ENCODE measurements around the gene SERP1.
A peak's percentile ranks its signal among the peaks of the same experiment; 100 is the strongest.

SERP1 gene

DNA sequence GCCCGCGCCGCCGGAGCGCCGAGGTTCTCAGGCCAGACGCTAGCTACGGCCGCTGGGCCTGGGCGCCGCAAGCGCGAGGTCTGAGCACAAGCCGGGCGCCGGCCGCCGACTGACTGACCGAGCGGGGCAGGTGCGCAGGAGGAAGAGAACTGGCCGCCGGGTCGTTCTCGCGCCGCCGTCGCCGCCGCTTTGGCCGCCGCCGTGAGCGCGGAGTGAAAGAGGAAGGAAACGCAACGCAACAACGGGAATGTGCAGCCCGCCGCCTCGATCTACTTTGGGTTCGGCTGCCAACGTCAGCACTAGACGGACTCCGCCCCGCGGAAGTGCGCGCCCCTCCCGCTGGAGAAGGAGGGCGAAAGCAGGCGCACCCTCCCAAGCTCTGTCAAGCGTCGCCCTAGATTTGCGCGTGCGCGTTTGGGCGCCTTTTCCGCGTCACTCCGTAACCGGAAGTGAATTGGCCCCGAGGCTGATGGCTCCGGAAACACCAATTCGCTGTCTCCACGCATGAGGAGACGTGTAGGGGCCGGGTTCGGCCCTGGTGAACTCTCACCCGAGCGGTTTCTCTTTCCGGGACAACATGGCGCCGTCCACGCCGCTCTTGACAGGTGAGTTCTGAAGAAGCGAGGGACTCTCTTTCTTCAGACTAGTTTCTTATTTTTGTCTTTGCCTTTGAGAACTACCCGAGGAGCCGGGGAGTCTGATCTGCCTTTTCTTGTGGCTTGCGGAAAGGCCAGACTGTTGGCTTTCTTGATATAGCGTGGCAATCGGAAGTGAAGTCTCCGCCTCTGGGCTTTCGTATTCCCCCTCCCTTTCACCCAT, at the start of gene SERP1, which contains the start of gene EIF2A:
SERP1 (minus strand) TSS at position 271 of the 819 bp plus-strand sequence. CDS start 361 bp downstream, outside the sequence.
EIF2A (plus strand) TSS at position 562 of the 819 bp plus-strand sequence; CDS start at position 578, 16 bp downstream.
- DNase-seq: peak; percentile 100

DNA sequence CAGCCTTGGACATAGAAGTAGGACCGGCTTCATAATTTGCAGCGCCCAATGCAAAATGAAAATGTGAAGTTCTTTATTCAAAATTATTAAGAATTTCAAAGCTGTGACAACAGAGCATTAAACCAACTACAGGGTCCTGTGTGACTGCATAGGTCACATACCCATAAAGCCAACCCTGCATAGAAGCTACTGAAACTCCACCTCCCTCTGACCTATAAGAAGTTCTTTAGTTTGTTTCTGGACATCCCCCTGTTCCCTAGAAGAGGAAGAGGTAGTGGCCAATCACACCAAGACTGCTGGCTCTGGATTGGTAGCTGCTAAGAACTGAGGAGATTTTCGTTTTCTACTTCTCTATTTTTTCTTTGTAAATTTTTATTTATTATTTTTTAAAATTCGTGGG, 47.9 kb upstream of the SERP1 start:
- no peak for DNase-seq

DNA sequence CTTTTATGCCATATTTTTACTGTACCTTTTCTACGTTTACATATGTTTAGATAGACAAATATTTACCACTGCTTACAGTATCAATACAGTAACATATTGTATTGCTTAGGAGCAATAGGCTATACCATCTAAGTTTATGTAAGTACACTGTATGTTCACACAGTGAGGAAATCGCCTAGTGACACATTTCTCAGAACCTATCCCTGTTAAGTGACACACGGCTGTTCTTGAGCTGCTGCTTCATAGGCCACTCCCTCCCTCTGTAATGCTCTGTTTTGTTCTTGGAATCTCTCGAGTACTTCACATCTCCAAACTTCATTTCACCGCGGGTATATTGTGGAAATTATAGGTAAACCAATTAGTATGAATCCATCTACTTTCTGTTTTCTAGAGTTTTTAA, 43.5 kb upstream of the SERP1 start:
- DNase-seq: no peak

DNA sequence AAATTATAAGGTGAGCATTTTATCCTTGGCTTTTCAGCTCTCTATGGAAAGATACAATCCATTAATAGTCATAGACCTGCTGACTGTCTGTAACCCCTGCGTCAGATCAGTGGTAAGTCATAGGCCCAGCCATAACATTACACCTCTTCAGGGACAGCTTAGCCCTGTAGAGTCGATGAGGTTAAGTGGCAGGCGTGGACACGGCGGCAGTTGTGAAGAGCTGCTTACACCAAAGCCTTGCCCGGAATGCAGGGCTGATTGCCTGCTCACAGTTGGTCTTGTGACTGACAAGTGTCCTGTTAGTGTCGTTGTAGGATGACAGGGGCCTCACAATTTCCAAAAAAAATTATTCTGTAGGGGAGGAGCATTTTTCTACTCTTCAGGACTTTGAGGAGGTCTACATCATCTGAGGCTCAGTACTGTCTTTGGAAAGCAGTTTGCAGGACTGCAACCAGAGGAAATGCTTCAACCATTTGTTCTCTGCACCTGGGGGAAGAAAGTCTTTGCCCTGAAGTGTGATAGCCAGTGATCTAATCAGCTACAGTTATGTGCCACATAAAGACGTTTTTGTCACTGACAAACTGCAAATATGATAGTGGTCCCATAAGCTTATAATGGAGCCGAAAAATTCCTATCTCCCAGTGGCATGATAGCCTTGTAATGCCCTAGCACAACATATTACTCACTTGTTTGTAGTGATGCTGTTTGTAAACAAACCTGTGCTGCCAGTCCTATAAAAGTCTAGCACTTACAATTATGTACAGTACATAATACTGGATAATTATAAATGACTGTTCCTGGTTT, 41.9 kb upstream of the SERP1 start:
- DNase-seq: no peak

DNA sequence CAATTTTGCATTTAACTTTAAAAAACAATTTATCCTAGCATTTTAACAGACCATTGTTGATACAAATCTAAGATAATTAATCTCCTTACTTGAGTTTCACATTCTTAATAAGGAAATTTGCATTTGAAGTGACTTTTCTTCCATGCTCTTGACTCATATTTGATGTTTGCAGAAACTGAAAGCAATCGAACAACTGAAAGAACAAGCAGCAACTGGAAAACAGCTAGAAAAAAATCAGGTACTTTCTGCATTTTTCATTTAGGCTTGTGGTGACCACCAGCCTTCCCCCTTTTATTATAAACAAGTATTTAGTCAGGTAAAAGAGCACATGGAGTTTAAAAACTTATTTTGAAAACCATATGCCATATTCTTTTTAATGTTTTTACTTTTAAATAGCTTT, 36.7 kb upstream of the SERP1 start:
- DNase-seq: no peak

DNA sequence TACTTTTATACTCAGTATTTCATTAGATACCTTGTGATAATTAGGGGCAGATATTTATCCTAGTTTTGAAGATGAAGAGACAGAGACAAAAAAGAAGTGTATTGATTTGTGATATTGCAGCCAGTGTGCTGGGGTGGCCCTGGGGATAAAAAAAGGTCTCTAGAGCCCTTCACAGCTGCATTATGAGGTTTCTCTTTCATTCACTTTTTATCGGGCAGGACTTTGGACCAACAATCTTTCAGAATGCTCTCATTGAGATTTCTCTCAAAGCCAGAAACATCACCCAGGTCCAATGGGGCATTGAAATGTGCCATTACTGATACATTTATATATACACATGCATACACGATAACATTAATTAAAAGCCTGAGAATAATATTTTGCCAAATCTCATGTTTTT, 36.3 kb upstream of the SERP1 start:
- no peak for DNase-seq

DNA sequence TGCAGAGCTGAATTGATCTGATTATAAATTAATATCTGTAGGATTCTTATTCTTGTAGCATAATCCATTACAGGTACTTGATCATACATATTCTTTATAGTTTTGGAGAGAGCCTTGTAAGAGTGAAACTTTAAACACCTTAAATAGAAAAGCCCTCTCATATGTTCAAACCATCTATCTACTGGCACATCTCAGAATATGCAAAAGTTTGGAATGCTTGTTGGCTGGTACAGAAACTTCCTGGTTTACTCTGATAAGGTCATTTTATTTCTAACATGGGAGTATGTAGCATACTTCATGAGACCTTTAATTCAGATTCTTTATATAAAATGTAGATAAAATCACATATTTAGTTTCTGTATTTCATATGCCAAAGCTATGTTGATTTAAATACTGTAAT, 34.9 kb upstream of the SERP1 start:
- DNase-seq: no peak

DNA sequence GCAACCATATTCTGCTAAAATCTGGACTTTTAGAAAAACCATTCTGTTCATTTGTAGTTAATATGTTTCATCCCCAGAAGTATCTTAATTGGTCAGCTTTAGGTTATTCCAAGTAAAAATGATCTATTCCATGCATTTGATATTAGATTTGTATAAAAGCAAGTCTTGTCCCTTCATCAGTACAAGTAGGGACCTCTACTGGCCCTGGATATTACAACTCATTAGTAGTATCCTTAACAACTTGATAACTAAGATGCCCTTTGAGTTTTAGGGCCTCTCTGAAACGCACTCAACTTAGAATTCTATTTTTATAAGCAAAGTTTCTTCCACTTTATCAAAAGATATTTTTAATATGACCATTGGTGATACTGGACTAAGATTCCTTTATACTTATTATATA, 31.6 kb upstream of the SERP1 start:
- DNase-seq: no peak

DNA sequence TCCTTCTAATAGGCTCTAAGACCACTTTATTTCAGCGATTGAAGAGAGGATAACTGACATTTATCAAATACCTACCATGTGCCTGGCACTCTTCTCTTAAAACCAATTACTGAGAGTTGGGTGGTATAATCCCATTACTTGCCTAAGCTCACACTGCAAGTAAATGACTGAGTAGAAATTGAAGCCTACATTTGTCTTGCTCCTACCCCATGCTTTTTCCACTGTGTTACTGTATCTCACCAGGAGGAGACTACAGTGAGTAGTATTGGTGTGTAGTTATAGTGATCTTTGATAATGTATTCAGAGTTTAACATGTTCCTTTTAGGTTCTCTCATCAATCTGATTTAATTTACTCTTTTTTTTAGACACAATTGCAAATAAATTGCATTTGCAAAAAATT, 21.0 kb upstream of the SERP1 start:
- DNase-seq: no peak

DNA sequence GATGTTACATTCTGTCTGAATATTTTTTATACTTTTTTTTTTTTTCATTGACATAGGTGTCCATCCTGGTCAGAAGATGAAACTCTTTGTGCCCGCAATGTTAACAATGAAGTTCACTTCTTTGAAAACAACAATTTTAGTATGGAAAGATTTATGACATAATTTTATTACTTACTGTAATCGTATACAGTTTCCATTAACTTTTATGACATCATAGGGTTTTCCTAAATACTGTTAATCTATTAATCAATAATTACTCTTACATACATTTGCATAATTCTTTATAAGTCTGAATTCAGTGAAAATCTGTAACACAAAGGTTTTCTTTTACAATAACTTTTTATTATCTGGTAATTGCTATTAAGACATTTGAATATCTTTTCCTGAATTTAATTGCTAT, 17.9 kb upstream of the SERP1 start:
- no peak for DNase-seq

DNA sequence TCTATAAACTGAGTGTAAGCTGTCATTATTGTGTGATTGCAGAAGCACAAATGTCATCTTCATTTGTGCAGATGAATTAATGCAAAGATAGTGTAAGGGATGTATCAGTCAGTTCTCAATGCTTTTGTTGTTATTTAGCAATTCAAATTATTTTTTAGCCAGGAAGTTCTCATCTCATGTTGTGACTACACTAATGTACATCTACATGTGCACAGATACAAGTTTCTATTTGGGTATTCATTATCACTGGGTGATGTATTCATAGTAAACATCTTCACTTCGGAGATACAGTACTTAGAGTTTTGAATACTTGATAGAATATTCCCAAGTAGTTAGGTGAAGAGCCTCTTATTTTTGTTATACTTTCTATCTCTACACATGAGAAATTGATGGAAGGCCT, 11.4 kb upstream of the SERP1 start:
- DNase-seq: no peak

DNA sequence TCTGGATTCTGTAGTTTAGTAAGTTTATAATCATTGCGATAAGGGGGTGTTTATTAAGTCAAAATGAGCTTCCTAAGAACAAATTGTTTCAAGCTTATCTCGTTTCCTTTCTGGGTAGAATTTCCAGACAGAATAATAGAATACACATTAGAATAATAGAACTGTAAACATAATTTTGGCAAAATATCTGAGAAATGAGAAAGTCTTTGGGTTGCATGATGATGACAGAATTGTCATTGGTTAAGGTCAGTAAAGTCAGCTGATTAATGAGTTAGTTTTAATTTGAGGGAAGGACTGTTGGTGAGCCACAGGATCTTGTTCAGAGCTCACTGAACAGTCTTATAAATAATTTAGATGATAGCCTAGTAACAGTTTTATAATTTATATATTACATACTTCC, 10.5 kb upstream of the SERP1 start:
- DNase-seq: no peak

DNA sequence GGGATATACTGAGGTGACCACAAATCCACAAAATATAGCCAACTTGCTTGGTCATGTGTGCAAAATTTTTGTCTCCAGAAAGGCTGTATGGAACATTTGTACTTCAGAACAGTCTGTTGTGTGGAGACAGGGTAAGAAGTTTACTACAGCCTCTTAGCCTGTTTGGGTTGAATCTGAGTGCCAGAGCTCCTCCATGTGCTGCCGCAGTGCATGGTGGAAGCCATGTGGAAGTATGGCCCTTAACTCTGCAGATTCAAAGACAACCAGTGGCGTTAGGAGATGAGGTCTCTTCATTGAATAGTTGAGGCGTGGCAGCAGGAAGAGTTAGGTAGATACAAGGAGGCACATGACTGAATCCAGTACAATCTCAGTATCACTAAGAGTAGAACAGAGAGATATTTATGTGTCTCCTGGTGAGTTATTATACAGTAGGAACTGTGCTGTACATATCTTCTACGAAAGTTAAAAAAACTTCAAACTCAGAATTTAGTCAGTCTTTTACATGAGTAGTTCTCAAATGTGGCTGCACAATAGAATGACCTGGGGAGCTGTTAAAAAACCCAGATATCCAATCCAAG, 9.7 kb upstream of the SERP1 start:
- no peak for DNase-seq

DNA sequence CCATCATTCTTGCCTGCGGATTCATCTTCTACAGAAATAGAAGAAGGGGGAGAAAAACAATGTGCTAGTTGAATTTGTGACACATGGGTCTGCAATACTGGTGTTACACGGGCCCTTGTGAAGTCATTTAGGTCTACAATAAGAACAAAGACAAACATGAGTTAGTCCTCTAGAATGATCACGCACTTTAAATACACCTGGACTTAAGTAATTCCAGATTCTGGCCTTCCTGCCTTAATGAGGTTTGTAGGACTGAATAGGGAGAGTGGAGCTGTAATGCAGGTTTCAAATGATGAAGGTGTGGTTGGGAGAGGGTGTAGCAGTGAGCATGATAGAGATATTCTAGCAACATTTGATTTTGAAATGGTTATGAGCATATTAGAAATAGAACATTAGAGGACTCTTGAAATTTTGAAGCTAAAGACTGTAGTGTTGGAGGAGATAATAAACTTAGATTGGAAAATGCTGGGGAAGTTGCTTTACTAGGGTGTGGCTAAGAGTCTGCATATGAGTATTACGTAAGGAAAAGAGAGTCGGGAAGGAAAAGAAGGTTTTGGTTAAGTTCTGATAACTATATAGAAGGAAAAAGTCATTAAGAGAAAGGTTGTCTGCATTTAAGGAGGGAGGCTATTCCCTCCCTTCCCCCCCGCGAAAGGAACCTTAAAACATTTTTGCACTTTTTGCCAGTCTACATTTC, 897 bp upstream of the SERP1 start:
- no peak for DNase-seq

DNA sequence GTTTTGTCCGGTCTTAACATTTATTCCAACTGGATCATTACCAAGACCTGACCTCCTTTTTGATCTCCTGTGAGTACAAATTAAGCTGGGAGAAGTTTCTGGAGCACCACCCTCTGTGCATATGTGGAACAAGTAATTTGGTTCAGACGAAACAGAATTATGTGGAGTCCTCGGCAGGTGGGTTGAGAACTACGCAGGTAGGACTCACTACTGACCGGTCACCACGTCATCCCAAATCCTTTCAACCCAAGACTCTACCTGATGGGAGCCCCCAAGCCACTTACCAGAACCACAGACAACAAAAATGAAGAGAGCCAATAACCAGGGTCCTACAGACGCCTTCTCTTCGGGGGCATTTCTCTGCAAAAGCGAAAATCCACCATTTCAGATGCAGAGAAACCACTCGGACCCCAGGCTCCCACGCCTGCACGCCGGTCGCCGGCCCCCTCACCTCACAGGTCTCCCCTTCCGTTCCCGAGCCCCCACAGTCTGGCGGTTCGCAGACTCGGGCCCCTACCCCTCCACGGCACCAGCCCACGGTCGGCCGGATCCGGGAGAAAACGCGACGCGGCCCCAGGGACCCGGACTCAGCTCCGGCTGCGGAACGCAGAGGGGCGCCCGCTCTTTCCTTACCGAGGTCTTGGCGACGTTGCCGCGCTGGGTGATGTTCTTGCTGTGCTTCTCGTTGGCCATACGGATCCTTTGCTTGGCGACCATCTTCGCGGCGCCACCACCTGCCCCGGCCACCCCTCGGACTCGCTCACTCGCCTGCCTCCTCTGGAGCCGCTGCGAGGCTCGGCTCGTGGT, 674 bp downstream of the SERP1 start:
- no peak for DNase-seq

DNA sequence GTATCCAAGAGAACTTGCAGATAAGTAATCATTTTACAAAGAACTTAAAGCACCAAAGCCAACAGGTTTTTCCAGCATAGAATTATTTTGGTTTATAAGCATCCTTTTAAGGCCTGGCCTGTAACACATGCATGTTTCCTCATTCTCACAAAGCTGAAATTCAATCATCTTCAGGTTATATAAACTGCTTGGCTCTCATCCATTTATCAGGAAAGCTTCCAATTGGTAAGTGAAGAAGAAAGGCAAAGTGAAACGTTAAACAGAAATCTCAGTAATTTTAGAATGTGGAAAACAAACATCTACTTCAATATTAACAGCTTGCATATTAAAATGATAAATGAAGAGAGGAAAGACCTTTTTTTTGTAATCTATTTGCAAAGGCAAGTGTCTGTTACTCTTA, 1.6 kb downstream of the SERP1 start:
- no peak for DNase-seq

DNA sequence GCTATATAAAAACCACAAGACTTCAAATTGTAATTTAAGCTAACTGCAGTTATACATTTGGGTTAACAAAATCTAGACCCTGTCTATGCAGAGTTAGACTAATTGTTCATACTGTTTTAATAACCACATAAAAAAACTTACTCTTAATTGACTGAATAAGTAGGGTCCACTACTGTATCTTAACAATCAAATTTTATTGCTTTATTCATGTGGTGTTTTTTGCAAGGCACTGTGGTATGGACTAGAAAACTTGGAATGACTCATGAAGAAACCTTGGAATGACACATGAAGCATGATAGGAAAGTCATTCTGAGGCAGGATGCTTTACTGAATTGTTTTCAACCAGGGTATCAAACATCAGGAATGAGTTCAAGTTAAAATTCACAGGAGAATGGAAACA, 2.3 kb downstream of the SERP1 start:
- DNase-seq: no peak

DNA sequence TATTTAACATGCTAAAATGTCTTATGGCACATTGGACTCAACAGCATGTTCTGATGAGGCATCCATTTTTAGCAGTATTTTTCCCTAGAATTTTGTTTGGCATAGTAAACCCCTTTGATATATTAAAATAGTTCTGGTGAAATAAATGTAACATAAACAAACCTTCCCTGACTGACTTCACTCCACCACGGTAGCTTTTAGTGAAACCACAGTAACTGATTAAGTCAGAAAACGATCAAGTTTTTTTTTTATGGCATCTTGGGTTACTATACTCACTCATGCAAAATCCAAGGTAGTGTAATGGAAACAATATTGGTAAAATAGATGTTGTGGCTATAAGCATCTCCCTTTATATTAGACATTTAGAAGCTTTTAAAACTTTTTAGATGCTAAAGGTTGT, 2.8 kb downstream of the SERP1 start:
- no peak for DNase-seq

DNA sequence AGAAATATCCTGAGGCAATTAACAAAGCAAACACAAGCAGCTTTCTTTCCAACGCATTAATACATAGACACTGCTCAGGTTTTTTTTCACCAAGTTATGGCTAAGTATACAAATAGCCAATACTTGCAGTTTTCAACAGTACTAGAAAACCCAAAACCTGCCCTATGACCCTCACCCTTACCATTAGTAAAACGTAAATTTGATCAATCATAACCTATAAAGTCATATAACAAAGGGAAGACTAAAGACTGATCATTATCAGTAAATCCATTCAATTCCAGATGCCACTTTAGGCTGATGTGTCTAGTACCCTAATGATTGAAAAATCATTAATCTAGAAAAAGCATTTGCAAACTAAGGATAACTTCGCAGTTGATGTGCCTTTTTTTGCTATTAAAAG, 3.2 kb downstream of the SERP1 start:
- DNase-seq: no peak

DNA sequence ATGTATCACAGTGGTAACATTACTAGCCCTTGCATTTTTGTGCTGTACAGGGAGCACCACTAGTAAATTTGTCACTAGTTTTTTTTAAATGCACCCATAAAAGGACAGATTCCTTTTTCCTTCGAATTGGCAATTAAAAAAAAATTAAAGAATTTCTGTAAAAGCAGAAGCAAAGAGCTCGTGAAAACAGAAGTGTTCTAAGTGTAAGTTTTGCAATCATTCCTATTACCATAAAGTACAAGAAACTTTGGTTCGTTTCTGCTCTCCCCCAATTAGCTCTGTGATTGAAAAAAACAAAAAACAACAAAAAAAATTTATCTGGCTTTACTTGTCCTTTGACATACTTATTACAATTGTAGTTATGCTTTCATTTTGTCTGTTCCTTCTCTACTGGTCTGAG, 5.3 kb downstream of the SERP1 start:
- no peak for DNase-seq

DNA sequence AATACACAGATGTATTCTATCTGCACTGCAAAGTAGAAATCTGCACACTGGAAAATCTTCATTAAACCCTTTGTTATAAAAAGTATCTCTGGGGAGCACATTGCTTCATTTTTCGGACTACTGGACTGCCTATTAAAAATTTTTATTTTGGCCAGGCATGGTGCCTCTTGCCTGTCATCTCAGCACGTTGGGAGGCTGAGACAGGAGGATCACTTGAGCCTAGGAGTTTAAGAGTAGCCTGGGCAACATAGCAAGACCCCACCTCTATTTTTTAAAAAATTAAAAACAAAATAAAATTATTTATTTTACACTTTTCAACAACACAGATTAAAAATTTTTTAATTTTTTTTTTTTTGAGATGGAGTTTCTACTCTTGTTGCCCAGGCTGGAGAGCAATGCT, 6.0 kb downstream of the SERP1 start:
- no peak for DNase-seq
